G401 (cell line): ENCODE results near the gene DNAH14. TPM values are rescaled to one million over a fixed set of nuclear protein-coding genes. Genes with fewer than 3 reads are reported as not detected.
"Not testable (repeated sequence)": the region's sequence is repeated elsewhere in the genome, so short reads cannot be mapped to it uniquely, and the experiment has no call there.

Experiments used
- DNase-seq: peaks from one replicate; pipeline ENCODE4 v3.0.0-alpha.2; 2015; ENCODE audit warnings: low spot score
- in situ Hi-C: cut with HindIII; loops from 2 replicates; pipeline ENCODE4 v1.10.0; 2016; ENCODE audit warnings: low sequenced_read_pairs, mixed read lengths
- total RNA-seq: library from RNA; depleted of rRNA; stranded (reverse); fragments of >200 nt; shearing (Covaris generic); gene quantifications from 2 replicates; pipeline ENCODE4 v1.2.3, GENCODE V29; 2014

The DNAH14 gene
- total RNA-seq, 1 experiment from 2014 or later: 55.6 TPM

DNA sequence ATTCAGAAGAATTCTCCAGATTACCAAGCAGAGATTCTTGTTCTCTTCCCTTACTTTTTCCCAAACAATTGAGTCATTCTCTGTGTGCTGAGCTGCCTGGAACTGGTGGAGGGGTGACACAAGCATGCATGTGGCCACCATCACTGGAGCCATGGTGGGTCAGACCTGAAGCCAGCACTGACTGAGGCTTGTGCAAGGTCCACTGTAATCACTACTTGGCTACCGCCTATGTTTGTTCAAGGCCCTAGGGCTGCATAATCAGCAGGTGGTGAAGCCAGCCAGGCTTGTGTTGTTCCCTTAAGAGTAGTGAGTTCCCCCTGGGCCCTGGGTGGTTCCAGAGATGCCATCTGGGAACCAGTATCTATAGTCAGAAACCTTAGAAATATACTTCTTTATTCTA, 183.8 kb downstream of the DNAH14 start:
- in situ Hi-C loops: no loop called here
- DNase-seq: no peak

- DNase-seq: no peak
- in situ Hi-C loops: no loop called here
Measured at GRCh38 chr1:225114354-225114990, 185.0 kb downstream of the DNAH14 start.

- DNase-seq: no peak
- in situ Hi-C loops: no loop called here
Measured at GRCh38 chr1:225119307-225119706, 189.8 kb downstream of the DNAH14 start.

DNA sequence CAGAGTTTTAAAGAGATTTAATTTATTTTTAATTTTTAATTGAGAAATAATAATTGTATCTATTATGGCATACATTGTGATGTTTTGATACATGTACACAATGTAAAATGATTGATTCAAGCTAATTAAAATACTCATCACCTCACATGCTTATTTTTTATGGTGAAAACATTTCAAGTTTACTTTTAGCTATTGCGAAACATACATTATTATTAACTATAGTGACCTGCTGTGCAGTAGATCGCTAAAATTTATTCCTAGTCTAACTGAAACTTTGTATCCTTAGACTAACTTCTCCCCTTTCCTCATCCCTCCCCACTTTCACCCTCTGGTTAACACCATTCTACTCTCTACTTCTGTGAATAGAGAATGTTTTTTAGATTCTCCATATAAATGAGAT, 191.6 kb downstream of the DNAH14 start:
- in situ Hi-C loops: no loop called here
- no peak for DNase-seq

GRCh38 chr1:225131869-225132268, 202.4 kb downstream of the DNAH14 start:
- in situ Hi-C loops: no loop called here
- DNase-seq: no peak

- in situ Hi-C loops: no loop called here
- no peak for DNase-seq
Measured at GRCh38 chr1:225137976-225138375, 208.5 kb downstream of the DNAH14 start.

DNA sequence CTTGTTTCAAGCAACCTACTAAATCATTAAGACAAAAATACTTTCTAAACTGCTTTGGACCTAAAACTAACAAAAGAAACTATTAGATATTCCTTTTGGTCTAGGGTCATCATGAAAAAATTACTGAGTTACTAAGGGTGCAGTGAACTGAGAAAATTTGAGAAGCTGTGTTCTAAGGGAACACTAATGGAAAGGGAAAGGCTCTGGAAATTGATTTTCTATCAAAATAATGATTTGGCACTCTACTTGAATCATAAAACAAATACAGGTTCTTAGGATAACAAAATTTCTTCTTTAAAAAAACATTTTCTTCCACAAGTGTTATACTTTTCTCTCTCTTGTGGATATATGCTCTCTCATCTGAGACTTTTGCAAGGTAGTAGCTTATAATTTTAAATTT, 213.5 kb downstream of the DNAH14 start:
- DNase-seq: no peak
- in situ Hi-C loops: no loop called here

DNA sequence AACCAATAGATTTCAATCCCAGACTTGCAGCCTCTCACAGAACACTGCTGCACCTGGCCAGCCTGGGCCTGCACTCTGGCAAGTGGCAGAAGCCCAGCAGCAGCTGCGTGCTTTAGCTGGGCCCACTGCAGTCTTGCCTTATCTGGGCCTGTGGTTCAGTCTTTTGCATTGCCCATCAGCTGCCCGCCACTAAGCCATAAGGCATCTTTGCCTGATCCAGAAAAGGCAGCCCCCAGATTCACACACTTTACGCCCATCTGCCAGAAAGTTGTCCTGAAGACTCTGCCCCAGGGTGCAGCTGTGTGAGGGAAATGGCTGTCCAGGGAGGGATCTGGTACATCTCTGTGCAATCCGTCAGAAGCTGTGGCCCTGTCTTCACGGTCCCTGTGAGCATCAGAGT, 217.0 kb downstream of the DNAH14 start:
- no peak for DNase-seq
- in situ Hi-C loops: no loop called here

GRCh38 chr1:225147791-225148190, 218.3 kb downstream of the DNAH14 start:
- DNase-seq, in situ Hi-C loops: not testable (repeated sequence)

DNA sequence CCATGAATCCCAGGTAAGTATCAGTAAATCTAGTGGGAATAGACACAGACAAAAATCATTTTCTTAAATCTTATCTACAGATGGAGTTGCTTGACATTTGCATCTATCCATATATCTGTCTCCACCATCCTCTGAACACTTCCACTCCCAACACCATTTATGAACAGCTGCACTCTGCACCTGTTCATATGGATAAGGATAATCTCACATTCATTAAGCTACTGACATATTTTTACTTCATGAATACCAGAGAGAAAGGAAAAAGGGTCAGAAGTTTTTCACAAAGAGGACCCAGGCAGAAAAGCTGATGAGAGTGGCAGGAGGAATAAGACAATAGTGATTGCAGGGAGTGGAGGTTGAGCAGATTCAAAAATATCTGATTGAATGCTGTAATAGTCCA, 222.6 kb downstream of the DNAH14 start:
- DNase-seq: no peak
- in situ Hi-C loops: no loop called here

DNA sequence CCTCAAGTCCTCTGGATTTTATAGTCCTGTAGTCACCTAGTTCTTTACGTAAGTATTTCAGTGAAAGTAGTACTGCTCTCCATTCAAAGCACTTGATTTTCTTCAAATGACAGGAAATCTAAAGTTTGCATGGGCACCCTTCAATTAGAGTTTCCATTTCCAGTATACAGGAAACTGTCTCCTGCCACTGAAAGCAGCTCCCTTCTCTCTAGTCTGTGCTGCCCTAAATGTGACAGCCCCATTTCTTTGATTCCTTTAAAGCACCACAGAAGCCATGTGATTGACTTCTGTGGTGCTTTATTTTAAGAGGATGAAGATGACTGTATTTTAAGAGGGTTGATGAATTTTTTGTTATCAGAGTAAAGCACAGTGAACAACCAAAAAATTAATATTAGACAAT, 226.1 kb downstream of the DNAH14 start:
- in situ Hi-C loops: no loop called here

GRCh38 chr1:225156254-225156653, 226.8 kb downstream of the DNAH14 start:
- no peak for DNase-seq
- in situ Hi-C loops: no loop called here

More for the DNA sequence above, 226.1 kb downstream of the DNAH14 start:
- DNase-seq: no peak

DNA sequence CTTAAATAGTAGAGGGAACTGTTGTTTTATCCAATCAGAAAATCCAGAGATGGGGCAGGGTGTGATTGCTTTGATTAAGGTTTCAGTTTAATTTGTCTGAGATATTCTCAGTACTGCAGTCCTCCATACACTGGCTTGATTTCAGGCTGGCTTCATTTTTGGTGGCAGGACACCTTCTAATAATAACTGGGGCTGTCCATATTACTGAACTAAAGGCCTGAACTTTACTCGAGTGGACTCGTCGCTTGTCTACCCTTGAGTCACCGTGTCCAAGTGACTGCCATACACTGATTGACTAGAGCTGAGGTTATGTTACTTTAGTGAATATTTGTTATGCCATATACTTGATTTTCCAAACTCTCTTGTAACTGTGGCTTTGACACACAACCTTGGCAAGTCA, 228.8 kb downstream of the DNAH14 start:
- no peak for DNase-seq
- in situ Hi-C loops: no loop called here

GRCh38 chr1:225159793-225160192, 230.3 kb downstream of the DNAH14 start:
- no peak for DNase-seq
- in situ Hi-C loops: no loop called here

DNA sequence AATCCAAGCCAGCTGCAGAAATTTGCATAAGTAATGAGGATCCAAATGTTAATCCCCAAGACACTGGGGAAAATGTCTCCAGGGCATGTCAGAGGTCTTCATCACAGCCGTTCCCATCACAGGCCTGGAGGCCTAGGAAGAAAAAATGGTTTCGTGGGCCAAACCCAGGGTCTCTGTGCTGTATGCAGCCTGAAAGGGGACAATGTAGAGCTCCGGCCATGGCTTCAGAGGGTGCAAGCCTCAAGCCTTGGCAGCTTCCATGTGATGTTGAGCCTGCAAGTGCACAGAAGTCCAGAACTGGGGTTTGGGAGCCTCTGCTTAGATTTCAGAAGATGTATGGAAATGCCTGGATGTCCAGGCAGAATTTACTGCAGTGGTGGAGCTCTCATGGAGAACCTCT, 247.9 kb downstream of the DNAH14 start:
- in situ Hi-C loops, DNase-seq: not testable (repeated sequence)

DNA sequence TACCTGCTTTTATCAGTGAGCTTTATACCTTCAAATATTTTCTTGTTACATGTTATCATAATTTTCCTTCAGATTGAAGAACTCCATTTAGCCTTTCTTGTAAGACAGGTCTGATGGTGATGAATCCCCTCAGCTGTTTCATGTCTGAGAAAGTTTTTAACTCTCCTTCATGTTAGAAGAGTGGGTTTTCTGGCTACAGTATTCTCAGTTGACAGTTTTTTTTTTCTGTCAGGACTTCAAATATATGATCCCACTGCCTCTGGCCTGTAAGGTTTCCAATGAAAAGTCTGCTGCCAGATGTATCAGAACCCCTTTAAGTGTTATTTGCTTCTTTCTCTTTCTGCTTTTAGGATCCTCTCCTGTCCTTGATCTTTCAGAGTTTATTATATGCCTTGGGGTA, 250.2 kb downstream of the DNAH14 start:
- no peak for DNase-seq
- in situ Hi-C loops: no loop called here

- in situ Hi-C loops: no loop called here
- DNase-seq: no peak
Measured at GRCh38 chr1:225182716-225183115, 253.2 kb downstream of the DNAH14 start.

GRCh38 chr1:225191199-225191753, 261.8 kb downstream of the DNAH14 start:
- in situ Hi-C loops: no loop called here
- DNase-seq: no peak

- DNase-seq: no peak
- in situ Hi-C loops: no loop called here
Measured at GRCh38 chr1:225201447-225201846, 272.0 kb downstream of the DNAH14 start.

DNA sequence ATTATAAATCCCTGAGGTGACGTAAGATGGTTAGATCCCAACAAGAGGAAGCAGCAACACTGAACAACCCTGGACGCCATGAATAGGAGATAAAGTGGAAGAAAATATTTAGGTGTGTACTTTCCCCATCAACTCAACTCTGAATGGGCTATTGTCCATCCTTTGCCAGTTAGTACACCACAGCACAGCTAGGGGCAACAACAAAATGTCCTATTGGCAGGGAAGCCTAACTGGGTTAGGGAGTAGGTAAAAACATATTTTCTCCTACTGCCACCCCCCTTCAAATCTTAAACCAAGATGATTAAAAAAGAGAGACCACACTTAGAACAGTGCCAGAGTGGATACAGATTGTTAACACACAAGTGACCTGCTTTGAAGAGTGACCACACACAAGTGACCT, 278.3 kb downstream of the DNAH14 start:
- in situ Hi-C loops: no loop called here
- DNase-seq: no peak

- DNase-seq: no peak
- in situ Hi-C loops: no loop called here
Measured at GRCh38 chr1:225209153-225209552, 279.7 kb downstream of the DNAH14 start.
